Mucosa of stomach (tissue), 1 donor: ENCODE measurements around the gene MICALL2.

Source experiments
- H3K27me3 ChIP-seq: one replicate; pipeline ENCODE4 v1.7.0; 2013; ENCODE audit warnings: mild to moderate bottlenecking, low read length; ENCODE audit not compliant: control insufficient read depth, insufficient read depth
- H3K36me3 ChIP-seq: one replicate; pipeline ENCODE4 v1.7.0; 2013; ENCODE audit warnings: low read length; ENCODE audit not compliant: control insufficient read depth, insufficient read depth
- H3K4me1 ChIP-seq: one replicate; pipeline ENCODE4 v1.7.0; 2013; ENCODE audit warnings: mild to moderate bottlenecking, low read length; ENCODE audit not compliant: control insufficient read depth, insufficient read depth
- H3K4me3 ChIP-seq: one replicate; pipeline ENCODE4 v1.7.0; 2013; ENCODE audit warnings: low read length
- H3K9ac ChIP-seq: one replicate; pipeline ENCODE4 v1.7.0; 2013; ENCODE audit warnings: mild to moderate bottlenecking, low read length, moderate library complexity
- H3K9me3 ChIP-seq: one replicate; pipeline ENCODE4 v1.7.0; 2013; ENCODE audit warnings: mild to moderate bottlenecking, low read length, moderate library complexity; ENCODE audit not compliant: control insufficient read depth
- donor health status: Pancreatic carcinoma.

The MICALL2 gene

DNA sequence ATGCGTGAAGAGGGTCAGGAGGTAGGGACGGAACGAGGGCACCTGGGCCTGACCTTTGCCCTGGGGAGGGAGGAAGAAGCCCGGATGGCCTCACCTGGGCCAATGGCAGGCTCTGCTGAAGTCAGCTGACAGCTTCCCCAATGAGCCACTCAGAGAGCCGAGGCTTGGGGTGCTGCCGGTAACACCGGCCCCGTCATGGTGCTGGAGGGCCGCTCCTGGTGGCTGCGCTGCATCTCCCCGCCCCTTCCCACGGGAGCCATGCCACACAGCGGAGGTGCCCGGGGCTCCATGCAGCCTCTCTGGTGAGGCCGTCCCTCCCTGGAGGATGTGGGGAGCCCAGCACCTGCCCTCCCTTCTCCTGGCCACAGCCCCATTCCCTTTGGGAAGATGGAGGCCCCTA, 17.6 kb upstream of the MICALL2 start:
- no peak overlapping the region for H3K4me3 ChIP-seq
- H3K9me3 ChIP-seq, result no peaks in the 10 kb centered on the region
- H3K36me3 ChIP-seq, result no peaks in the 10 kb centered on the region
- no peaks in the 10 kb centered on the region for H3K27me3 ChIP-seq
- peaks cover 13% of the 10 kb centered on the region for H3K4me1 ChIP-seq
- no peak overlapping the region for H3K9ac ChIP-seq

GRCh38 chr7:1475991-1476390, 16.7 kb upstream of the MICALL2 start:
- H3K36me3 ChIP-seq, result no peaks in the 10 kb centered on the region
- no peaks in the 10 kb centered on the region for H3K9me3 ChIP-seq
- H3K4me1 ChIP-seq, result peaks cover 13% of the 10 kb centered on the region
- H3K4me3 ChIP-seq, result no peak overlapping the region
- no peaks in the 10 kb centered on the region for H3K27me3 ChIP-seq
- H3K9ac ChIP-seq, result no peak overlapping the region

DNA sequence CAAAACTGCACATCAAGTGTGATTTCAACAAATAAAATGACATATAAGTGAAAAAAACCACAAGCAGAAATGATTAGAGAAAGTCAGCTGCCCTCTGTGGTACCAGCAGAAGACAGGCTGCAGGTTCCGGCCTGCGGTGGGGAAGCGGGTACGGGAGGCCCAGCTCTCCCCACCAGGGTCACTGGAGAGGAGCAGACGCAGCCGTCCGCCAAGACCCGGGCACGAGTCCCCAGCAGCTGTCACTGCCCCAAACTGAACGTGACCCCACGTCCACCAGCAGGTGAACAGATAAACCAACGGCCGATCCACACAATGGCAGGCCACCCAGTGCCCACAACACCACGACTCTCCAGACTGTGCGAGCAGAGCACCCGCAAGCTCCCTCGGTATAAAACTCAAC, 16.1 kb upstream of the MICALL2 start:
- Histone ChIP-seq H3K36me3 (no peaks in the 10 kb centered on the region), H3K27me3 (no peaks in the 10 kb centered on the region), H3K9me3 (no peaks in the 10 kb centered on the region), H3K9ac (no peak overlapping the region), H3K4me3 (no peak overlapping the region), H3K4me1 (peaks cover 13% of the 10 kb centered on the region)

DNA sequence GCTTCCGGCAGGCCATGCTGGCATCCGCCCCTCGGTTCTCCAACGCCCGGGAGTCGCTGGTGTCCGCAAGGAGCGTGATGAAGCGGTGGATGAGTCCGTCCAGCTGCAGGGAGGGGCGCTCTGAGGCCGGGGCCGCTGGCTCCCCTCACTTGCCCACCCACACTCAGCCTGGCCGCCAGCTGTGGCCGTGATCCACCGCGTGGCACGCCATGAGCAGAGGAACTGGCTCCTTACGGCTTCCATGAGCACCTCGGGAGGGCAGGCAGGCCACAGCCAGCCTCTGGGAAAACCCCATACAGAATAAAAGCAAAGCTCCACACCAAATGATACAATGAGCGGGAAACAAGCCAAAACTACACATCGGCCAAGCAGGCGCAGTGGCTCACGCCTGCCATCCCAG, 15.5 kb upstream of the MICALL2 start:
- no peaks in the 10 kb centered on the region for H3K9me3 ChIP-seq
- H3K4me1 ChIP-seq, result peaks cover 13% of the 10 kb centered on the region
- H3K36me3 ChIP-seq, result no peaks in the 10 kb centered on the region
- no peak overlapping the region for H3K4me3 ChIP-seq
- H3K9ac ChIP-seq, result peak overlapping the region; percentile 15
- H3K27me3 ChIP-seq, result no peaks in the 10 kb centered on the region

DNA sequence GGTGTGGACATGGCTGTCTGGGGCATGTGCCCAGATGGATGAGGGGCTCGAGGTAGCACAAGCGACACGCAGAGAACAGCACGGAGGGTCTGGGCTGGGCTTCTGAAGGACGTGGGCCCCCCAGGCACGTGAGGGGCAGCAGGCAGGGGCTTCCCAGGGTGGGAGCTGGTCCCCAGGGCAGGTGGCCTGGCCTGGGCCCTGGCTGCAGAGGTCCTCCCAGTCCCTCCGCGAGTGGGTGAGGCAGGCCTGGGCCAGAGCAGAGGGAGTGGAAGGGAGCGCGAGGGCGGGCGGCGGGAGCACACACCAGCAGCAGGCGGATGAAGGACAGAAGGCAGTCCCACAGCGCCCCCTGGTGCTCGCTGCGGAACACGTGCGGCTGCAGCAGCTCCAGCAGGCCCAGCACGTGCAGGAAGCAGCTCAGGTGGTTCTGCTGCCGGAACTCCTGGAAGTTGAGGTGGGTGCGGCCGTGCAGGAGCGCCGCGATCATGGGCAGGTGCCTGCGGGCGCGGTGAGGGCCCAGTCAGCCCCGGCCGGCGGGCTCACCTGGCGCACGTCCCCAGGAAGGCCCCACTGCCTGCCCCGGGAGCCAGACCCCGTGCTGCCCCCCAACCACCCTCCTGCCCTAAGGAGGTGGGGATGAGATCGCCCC, 14.7 kb upstream of the MICALL2 start:
- Histone ChIP-seq H3K36me3 (no peaks in the 10 kb centered on the region), H3K9ac (peak overlapping the region; percentile 15)

DNA sequence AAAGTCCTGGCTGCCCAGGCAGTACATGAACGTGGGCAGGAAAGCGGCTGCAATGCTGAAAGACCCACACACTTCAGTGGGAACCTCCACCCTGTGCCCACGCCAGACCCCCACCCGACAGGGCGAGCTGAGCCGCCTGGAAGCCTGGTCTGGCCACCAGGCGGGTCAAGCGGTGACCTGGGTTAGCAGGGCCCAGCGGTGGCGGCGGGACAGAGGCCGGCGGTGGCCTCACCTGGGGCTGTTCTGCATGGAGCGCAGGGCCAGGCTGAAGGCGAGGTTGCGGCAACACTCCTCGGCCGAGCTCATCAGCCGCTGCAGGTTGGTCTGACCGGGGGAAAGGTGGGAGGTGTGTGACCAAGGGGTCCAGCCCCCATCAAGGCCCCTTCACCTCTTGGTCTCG, 11.6 kb upstream of the MICALL2 start:
- H3K9ac ChIP-seq, result no peak overlapping the region
- no peaks in the 10 kb centered on the region for H3K9me3 ChIP-seq
- H3K36me3 ChIP-seq, result no peaks in the 10 kb centered on the region
- peaks cover 28% of the 10 kb centered on the region for H3K4me1 ChIP-seq
- H3K27me3 ChIP-seq, result no peaks in the 10 kb centered on the region
- H3K4me3 ChIP-seq, result no peak overlapping the region

More for the DNA sequence above, 14.7 kb upstream of the MICALL2 start:
- H3K4me1 ChIP-seq, result peaks cover 13% of the 10 kb centered on the region
- no peaks in the 10 kb centered on the region for H3K27me3 ChIP-seq
- no peaks in the 10 kb centered on the region for H3K9me3 ChIP-seq
- no peak overlapping the region for H3K4me3 ChIP-seq

GRCh38 chr7:1468643-1469298, 9.5 kb upstream of the MICALL2 start:
- no peak overlapping the region for H3K9ac ChIP-seq
- H3K4me1 ChIP-seq, result peaks cover 23% of the 10 kb centered on the region
- no peaks in the 10 kb centered on the region for H3K9me3 ChIP-seq
- no peak overlapping the region for H3K4me3 ChIP-seq
- no peaks in the 10 kb centered on the region for H3K36me3 ChIP-seq
- H3K27me3 ChIP-seq, result no peaks in the 10 kb centered on the region

- Histone ChIP-seq H3K27me3 (no peaks in the 10 kb centered on the region), H3K4me1 (peaks cover 27% of the 10 kb centered on the region), H3K4me3 (no peak overlapping the region), H3K36me3 (no peaks in the 10 kb centered on the region), H3K9ac (no peak overlapping the region), H3K9me3 (no peaks in the 10 kb centered on the region)
Observed at GRCh38 chr7:1468203-1468602, 8.9 kb upstream of the MICALL2 start.

- peaks cover 42% of the 10 kb centered on the region for H3K4me1 ChIP-seq
- H3K36me3 ChIP-seq, result no peaks in the 10 kb centered on the region
- no peaks in the 10 kb centered on the region for H3K27me3 ChIP-seq
- H3K4me3 ChIP-seq, result no peak overlapping the region
- peak overlapping the region; percentile 26 for H3K9ac ChIP-seq
- H3K9me3 ChIP-seq, result no peaks in the 10 kb centered on the region
Observed at GRCh38 chr7:1466524-1467271, 7.4 kb upstream of the MICALL2 start.

- no peaks in the 10 kb centered on the region for H3K9me3 ChIP-seq
- no peak overlapping the region for H3K9ac ChIP-seq
- H3K4me1 ChIP-seq, result peaks cover 61% of the 10 kb centered on the region
- H3K36me3 ChIP-seq, result no peaks in the 10 kb centered on the region
- H3K27me3 ChIP-seq, result no peaks in the 10 kb centered on the region
- H3K4me3 ChIP-seq, result no peak overlapping the region
Observed at GRCh38 chr7:1464694-1465093, 5.4 kb upstream of the MICALL2 start.

DNA sequence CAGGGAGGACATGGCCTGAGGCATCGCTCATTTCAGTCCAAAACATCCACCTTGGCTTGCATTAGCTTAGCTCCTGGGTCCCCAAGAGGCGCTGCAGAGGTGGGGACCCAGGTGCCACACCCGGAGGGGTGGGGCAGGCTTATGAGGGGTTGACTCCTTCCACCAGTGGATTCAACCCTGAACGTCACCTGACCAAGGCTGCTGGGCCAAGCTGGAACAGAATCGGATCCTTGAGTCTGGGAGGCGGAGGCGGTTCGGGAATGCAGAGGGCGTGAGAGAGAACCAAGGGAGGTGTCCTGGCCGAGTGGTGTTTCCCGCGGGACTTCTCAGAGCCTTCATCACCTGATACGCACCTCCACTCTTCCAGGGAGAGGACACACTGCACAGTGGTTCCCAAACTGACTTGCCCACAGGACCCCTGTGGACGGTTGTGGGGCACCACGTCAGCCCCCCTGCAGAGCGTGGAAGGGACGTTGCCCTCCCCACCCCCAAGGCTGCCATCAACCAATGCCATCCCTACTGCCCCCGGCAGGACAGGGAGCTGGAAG, 4.5 kb upstream of the MICALL2 start:
- no peak overlapping the region for H3K4me3 ChIP-seq
- no peaks in the 10 kb centered on the region for H3K9me3 ChIP-seq
- H3K4me1 ChIP-seq, result peaks cover 61% of the 10 kb centered on the region
- no peak overlapping the region for H3K9ac ChIP-seq
- H3K36me3 ChIP-seq, result no peaks in the 10 kb centered on the region
- no peaks in the 10 kb centered on the region for H3K27me3 ChIP-seq
